DND-41 (cell line): ENCODE data around the gene KRT5.
"Not testable (repeated sequence)": the region's sequence is repeated elsewhere in the genome, so short reads cannot be mapped to it uniquely, and the experiment has no call there.

ENCODE experiments used
- ATAC-seq: fragments of 200-7000 bp; cut with Tn5 transposase; 3 replicates; pipeline ENCODE4 v1.9.1; 2021; ENCODE audit warnings: low read depth; ENCODE audit not compliant: insufficient read depth
- DNase-seq: peaks from one replicate; pipeline ENCODE4 v3.0.0-alpha.2; 2020
- H2AFZ ChIP-seq: 2 replicates; pipeline ENCODE4 v1.6.0; 2012; ENCODE audit warnings: low read depth, low read length
- H3K27ac ChIP-seq: 2 replicates; pipeline ENCODE4 v1.5.1; 2012; ENCODE audit warnings: low read length, inconsistent platforms
- H3K27me3 ChIP-seq: fragments of 200-600 bp; sonication (generic); 2 replicates; pipeline ENCODE4 v1.6.0; 2012; ENCODE audit warnings: low read length, mild to moderate bottlenecking, inconsistent platforms; ENCODE audit not compliant: insufficient read depth, poor library complexity
- H3K36me3 ChIP-seq: 2 replicates; pipeline ENCODE4 v1.5.1; 2012; ENCODE audit warnings: low read length, inconsistent platforms; ENCODE audit not compliant: insufficient read depth
- H3K4me1 ChIP-seq: 2 replicates; pipeline ENCODE4 v1.5.1; 2012; ENCODE audit warnings: mild to moderate bottlenecking, low read length; ENCODE audit not compliant: insufficient read depth
- H3K4me2 ChIP-seq: 2 replicates; pipeline ENCODE4 v1.6.0; 2012; ENCODE audit warnings: mild to moderate bottlenecking, moderate library complexity, low read length, inconsistent platforms; ENCODE audit not compliant: insufficient read depth
- H3K4me3 ChIP-seq, 2 experiments: fragments of 200-600 bp in 1 of 2; shearing (Covaris generic) in 1 of 2; 2 replicates each; pipeline ENCODE4 v1.5.1; 2012 to 2016; ENCODE audit warnings: inconsistent platforms in 2 of 2, low read length in 2 of 2, mild to moderate bottlenecking in 2 of 2, low read depth in 1 of 2, moderate library complexity in 1 of 2
- H3K79me2 ChIP-seq: 2 replicates; pipeline ENCODE4 v1.6.0; 2012; ENCODE audit warnings: low read length, inconsistent platforms; ENCODE audit not compliant: insufficient read depth
- H3K9ac ChIP-seq: 2 replicates; pipeline ENCODE4 v1.6.0; 2012; ENCODE audit warnings: low read depth, mild to moderate bottlenecking, inconsistent platforms, low read length, moderate library complexity
- H3K9me3 ChIP-seq: 2 replicates; pipeline ENCODE4 v1.5.1; 2012; ENCODE audit warnings: low read length, moderate library complexity, mild to moderate bottlenecking, inconsistent platforms; ENCODE audit not compliant: insufficient read depth, severe bottlenecking
- H4K20me1 ChIP-seq: 2 replicates; pipeline ENCODE4 v1.6.0; 2012; ENCODE audit warnings: low read length; ENCODE audit not compliant: insufficient read depth
- EZH2 ChIP-seq: IDR thresholded peaks from 3 replicates; pipeline ENCODE4 v1.6.1; 2012; ENCODE audit warnings: borderline replicate concordance, low read depth, mild to moderate bottlenecking, moderate library complexity, low read length, inconsistent platforms; ENCODE audit not compliant: severe bottlenecking
- TF ChIP-seq, protein P1 (sequence below): IDR thresholded peaks from 2 replicates; pipeline ENCODE4 v1.5.1; 2012; ENCODE audit warnings: borderline replicate concordance, low read length, moderate library complexity, mild to moderate bottlenecking; ENCODE audit not compliant: poor library complexity, severe bottlenecking; ENCODE audit errors: extremely low read depth

Gene KRT5

GRCh38 chr12:52502877-52503276 lies 17.3 kb downstream of the KRT5 start:
- no peak overlapping the region for H2AFZ ChIP-seq
- H4K20me1 ChIP-seq = no peaks in the 10 kb centered on the region
- H3K79me2 ChIP-seq = no peaks in the 10 kb centered on the region
- no peak overlapping the region for H3K9ac ChIP-seq
- no peak overlapping the region for H3K4me2 ChIP-seq
- no peaks in the 10 kb centered on the region for H3K36me3 ChIP-seq
- TF ChIP-seq, protein P1, sequence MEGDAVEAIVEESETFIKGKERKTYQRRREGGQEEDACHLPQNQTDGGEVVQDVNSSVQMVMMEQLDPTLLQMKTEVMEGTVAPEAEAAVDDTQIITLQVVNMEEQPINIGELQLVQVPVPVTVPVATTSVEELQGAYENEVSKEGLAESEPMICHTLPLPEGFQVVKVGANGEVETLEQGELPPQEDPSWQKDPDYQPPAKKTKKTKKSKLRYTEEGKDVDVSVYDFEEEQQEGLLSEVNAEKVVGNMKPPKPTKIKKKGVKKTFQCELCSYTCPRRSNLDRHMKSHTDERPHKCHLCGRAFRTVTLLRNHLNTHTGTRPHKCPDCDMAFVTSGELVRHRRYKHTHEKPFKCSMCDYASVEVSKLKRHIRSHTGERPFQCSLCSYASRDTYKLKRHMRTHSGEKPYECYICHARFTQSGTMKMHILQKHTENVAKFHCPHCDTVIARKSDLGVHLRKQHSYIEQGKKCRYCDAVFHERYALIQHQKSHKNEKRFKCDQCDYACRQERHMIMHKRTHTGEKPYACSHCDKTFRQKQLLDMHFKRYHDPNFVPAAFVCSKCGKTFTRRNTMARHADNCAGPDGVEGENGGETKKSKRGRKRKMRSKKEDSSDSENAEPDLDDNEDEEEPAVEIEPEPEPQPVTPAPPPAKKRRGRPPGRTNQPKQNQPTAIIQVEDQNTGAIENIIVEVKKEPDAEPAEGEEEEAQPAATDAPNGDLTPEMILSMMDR = no peak
- TF ChIP-seq EZH2 = no peak
- H3K9me3 ChIP-seq = no peaks in the 10 kb centered on the region
- H3K4me3 ChIP-seq = no peak overlapping the region
- no peaks in the 10 kb centered on the region for H3K4me1 ChIP-seq
- DNase-seq (no peak), ATAC-seq (no peak)
- no peaks in the 10 kb centered on the region for H3K27me3 ChIP-seq
- H3K27ac ChIP-seq = no peak overlapping the region

DNA sequence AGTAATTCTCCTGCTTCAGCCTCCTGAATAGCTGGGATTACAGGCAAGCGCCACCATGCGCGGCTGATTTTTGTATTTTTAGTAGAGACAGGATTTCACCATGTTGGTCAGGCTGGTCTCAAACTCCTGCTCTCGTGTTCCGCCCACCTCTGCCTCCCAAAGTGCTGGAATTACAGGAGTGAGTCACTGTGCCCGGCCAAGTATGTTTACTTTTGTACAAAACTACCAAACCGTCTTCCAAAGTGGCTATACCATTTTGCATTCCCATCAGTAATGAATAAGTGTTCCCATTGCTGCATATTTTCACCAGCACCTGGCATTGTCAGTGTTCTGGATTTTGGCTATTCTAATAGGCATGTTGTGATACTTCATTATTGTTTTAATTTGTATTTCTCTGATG lies 18.7 kb downstream of the KRT5 start:
- H3K27ac ChIP-seq = no peak overlapping the region
- no peak overlapping the region for H3K4me2 ChIP-seq
- no peaks in the 10 kb centered on the region for H4K20me1 ChIP-seq
- no peaks in the 10 kb centered on the region for H3K79me2 ChIP-seq
- no peak overlapping the region for H3K4me3 ChIP-seq
- ATAC-seq (no peak), DNase-seq (no peak)
- no peak for TF ChIP-seq EZH2
- TF ChIP-seq, protein P1 = no peak
- H3K27me3 ChIP-seq = peaks cover 6% of the 10 kb centered on the region
- no peak overlapping the region for H2AFZ ChIP-seq
- no peaks in the 10 kb centered on the region for H3K9me3 ChIP-seq
- H3K9ac ChIP-seq = no peak overlapping the region
- no peaks in the 10 kb centered on the region for H3K36me3 ChIP-seq
- H3K4me1 ChIP-seq = no peaks in the 10 kb centered on the region

DNA sequence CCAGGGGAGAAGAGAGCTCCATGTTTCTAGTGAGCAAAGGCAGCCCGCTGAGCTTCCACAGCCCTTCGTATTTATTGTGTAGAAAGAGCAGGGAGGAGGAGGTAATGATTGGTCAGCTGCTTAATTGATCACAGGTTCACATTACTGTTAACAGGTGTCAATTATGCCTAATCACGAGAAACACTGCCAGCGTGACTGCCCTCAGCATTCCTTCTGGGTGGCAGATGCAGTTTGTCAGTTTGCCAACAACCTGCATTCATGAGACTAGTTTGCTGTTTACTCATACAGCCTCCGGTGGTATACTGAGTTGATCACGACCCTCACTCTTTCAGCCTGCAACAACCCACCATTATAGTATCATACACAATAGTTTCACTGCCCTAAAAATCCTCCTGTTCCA lies 19.6 kb downstream of the KRT5 start:
- not testable (repeated sequence) for ATAC-seq, H3K27ac ChIP-seq, H3K9me3 ChIP-seq

DNA sequence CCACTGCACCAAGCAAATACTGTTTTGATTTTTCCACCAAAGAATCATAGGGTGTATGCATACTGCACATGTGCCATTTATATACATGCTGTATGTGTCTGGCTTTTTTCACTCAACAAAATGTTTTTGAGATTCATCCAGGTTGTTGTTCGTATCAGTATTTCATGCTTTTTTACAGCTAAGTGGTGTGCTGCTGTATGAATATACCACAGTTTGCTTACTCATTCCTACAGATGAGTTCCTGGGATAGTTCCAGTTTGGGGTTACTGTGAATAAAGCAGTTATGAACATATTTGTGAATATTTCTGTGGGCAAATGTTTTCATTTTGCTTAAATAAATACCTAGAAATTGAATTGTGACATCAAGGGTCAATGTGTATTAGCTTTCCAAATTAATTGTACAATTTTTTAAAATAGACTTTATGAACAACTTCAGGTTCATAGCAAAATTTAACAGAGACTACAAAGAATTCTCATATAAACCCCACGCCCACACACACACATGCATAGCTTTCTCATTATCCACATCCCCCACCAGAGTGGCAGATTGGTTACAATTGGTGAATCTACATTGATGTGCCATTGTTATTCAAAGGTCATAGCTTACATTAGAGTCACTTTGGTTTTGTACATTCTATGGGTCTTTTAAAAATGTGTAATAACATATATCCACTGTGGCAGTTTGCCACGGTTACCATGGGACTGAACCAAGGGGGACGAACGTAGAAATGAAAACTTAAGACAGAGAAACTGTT lies 20.2 kb downstream of the KRT5 start:
- Histone ChIP-seq H3K9ac (no peak overlapping the region), H3K79me2 (no peaks in the 10 kb centered on the region), H3K36me3 (no peaks in the 10 kb centered on the region), H3K27ac (no peak overlapping the region), H3K9me3 (no peaks in the 10 kb centered on the region), H3K4me2 (no peak overlapping the region), H4K20me1 (no peaks in the 10 kb centered on the region), H3K27me3 (peaks cover 11% of the 10 kb centered on the region), H3K4me1 (no peaks in the 10 kb centered on the region), H3K4me3 (no peak overlapping the region), H2AFZ (no peak overlapping the region)
- TF ChIP-seq EZH2 = no peak
- TF ChIP-seq, protein P1 = no peak
- no peak for ATAC-seq
- no peak for DNase-seq

More for the DNA sequence above, 19.6 kb downstream of the KRT5 start:
- H3K9ac ChIP-seq, DNase-seq, H3K4me3 ChIP-seq, H4K20me1 ChIP-seq, H3K79me2 ChIP-seq, H3K4me1 ChIP-seq, H3K27me3 ChIP-seq, H3K4me2 ChIP-seq, H2AFZ ChIP-seq, H3K36me3 ChIP-seq: not testable (repeated sequence)
